Lower lobe of right lung (tissue), 2 donors: ENCODE measurements around the gene GJC1. TPM values are rescaled to one million over a fixed set of nuclear protein-coding genes. Genes with fewer than 3 reads are reported as not detected.

ENCODE experiments used
- ATAC-seq, 2 donors: fragments of 200-7000 bp; cut with Tn5 transposase; one replicate each; pipeline ENCODE4 v1.9.1; 2020 to 2022; ENCODE audit warnings: mild to moderate bottlenecking in 2 of 2, moderate library complexity in 2 of 2
- DNase-seq: peaks from one replicate; pipeline ENCODE4 v3.0.0-alpha.2; 2020
- H3K27ac ChIP-seq: fragments of 200-600 bp; one replicate; pipeline ENCODE4 v1.8.0; 2022
- H3K27me3 ChIP-seq: fragments of 200-600 bp; one replicate; pipeline ENCODE4 v1.8.0; 2022; ENCODE audit warnings: low read depth
- H3K36me3 ChIP-seq: fragments of 200-600 bp; one replicate; pipeline ENCODE4 v1.8.0; 2022; ENCODE audit warnings: mild to moderate bottlenecking
- H3K4me1 ChIP-seq: fragments of 200-600 bp; one replicate; pipeline ENCODE4 v1.8.0; 2022
- H3K4me3 ChIP-seq: fragments of 200-600 bp; one replicate; pipeline ENCODE4 v1.8.0; 2022; ENCODE audit warnings: mild to moderate bottlenecking
- H3K9me3 ChIP-seq: fragments of 200-600 bp; one replicate; pipeline ENCODE4 v1.8.0; 2022
- CTCF ChIP-seq: fragments of 200-600 bp; IDR thresholded peaks from one replicate; pipeline ENCODE4 v1.8.0; 2022; ENCODE audit warnings: antibody characterized with exemption, mild to moderate bottlenecking
- intact Hi-C: fragments of 100-400 bp; cut with DNase I; formaldehyde crosslinking; loops from one replicate; pipeline ENCODE4 v1.11.0; 2022
- total RNA-seq: library from RNA; stranded (reverse); fragmentation: NEBNext Ultra II Directional; extraction: Animal tissue kit (Norgen Biotek cat#: 25700); gene quantifications from one replicate; pipeline ENCODE4 v1.2.1, GENCODE V29; 2021
- donor health status: DM: no; HTN: yes; CAD: no; lungs with severe emphysema.

The GJC1 gene
- total RNA-seq, 1 donor from 2014 or later, result 18.4 TPM

DNA sequence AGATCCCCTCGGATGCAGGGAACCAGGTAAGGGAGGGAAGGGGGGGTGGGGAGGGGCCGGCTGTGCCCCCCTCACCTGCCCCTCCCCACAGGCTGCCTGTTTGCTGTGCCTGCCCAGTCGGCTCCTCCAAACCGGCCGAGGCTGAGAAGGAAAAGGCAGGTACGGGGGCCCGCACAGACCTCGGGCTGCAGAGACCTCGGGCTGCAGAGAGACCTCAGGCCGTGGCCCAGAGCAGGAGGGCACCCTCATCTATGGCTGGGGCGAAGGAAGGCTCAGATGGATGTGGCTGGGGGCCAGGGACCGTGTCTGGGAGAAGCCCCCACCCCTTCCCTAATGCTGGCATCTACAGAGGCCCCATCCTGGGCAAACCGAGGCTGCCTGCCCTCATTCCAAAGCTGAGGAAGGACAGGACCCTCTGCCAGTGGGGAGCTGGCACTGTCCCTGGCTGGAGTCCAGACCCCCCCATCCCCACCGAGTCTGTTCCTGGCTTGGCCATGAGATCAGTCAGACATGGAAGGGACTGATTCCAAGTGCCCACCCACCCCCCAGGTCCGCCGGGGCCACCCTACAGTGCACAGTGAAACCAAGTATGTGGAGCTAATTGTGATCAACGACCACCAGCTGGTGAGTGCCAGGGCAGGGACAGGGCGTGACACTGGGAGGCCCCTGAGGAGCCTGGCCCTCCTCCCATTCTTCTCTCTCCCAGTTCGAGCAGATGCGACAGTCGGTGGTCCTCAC, 57.6 kb downstream of the GJC1 start:
- no peak overlapping the region for H3K27ac ChIP-seq
- no peaks in the 10 kb centered on the region for H3K36me3 ChIP-seq
- H3K4me1 ChIP-seq, result peaks cover 16% of the 10 kb centered on the region
- peaks cover 43% of the 10 kb centered on the region for H3K27me3 ChIP-seq
- ATAC-seq, result no peak
- no peak for TF ChIP-seq CTCF
- H3K9me3 ChIP-seq, result no peaks in the 10 kb centered on the region
- no peak for DNase-seq
- no peak overlapping the region for H3K4me3 ChIP-seq
- intact Hi-C loops, result no loop called here

DNA sequence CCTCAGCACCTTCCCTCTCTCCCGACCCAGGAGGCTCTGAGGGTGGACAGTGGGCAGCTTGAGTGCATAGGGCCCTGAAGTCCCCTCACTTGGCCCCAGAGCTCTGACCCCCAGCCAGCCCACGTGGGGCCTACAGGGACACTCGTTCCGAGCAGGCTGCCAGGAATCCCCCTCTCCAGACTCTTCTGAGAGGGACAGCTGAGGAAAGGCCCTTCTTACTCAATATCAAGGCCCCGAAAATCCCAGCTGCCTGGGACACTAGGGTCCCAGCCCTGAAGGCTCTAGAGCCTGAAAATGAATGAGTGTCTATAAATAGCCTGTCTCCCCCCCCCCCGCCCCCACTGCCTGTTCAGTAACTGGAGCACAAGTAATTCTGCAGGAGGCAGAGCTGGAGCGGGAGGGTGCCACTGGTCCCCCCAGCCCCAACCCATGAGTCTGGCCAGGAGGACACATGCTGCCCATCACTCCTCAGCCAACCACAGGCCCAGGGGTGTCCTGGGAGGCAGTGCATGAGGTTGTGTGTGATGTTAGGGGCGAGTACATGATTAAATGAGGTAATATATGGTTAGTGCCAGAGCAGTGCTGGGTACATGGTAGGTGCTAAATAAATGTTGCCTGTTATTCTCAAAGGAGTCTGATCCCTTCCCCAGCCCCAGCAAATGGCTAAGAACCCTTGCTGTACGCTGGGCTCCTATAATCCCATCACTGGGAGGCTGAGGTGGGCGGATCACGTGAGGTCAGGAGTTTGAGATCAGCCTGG, 59.7 kb downstream of the GJC1 start:
- intact Hi-C loops, result no loop called here

GRCh38 chr17:44769647-44770084, 60.4 kb downstream of the GJC1 start:
- H3K36me3 ChIP-seq, result no peaks in the 10 kb centered on the region
- no peak overlapping the region for H3K4me3 ChIP-seq
- DNase-seq (no peak), ATAC-seq (no peak)
- H3K27ac ChIP-seq, result no peak overlapping the region
- TF ChIP-seq CTCF, result no peak
- intact Hi-C loops, result no loop called here
- H3K27me3 ChIP-seq, result peaks cover 44% of the 10 kb centered on the region
- H3K4me1 ChIP-seq, result peaks cover 2% of the 10 kb centered on the region
- H3K9me3 ChIP-seq, result no peaks in the 10 kb centered on the region

More for the DNA sequence above, 59.7 kb downstream of the GJC1 start:
- H3K4me1 ChIP-seq, result peaks cover 9% of the 10 kb centered on the region
- no peak overlapping the region for H3K27ac ChIP-seq
- H3K27me3 ChIP-seq, result peaks cover 44% of the 10 kb centered on the region
- ATAC-seq (no peak), DNase-seq (no peak)
- H3K9me3 ChIP-seq, result no peaks in the 10 kb centered on the region
- no peaks in the 10 kb centered on the region for H3K36me3 ChIP-seq
- no peak overlapping the region for H3K4me3 ChIP-seq
- no peak for TF ChIP-seq CTCF

DNA sequence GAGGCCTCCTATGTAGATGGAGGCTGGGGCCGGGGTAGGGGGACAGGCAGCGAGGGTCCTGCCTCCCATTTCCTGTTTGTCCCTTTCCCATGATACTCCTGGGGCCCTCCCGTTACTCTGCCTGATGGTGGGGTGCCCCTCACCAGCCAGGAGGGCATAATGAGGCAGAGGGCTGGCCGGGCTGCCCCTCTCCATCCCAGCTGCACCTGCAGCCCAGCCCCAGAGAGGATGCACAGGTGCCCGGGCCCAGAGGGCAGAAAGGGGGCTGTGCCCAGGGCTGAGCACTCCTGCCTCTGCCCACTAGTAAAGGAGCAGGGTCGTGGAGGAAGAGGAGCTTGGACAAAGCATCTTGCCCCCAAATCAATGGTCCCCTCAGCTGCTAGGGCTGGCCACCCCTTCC, 60.9 kb downstream of the GJC1 start:
- ATAC-seq, result no peak
- peaks cover 41% of the 10 kb centered on the region for H3K27me3 ChIP-seq
- TF ChIP-seq CTCF, result no peak
- intact Hi-C loops, result no loop called here
- no peaks in the 10 kb centered on the region for H3K9me3 ChIP-seq
- H3K4me3 ChIP-seq, result no peak overlapping the region
- no peak for DNase-seq
- no peaks in the 10 kb centered on the region for H3K4me1 ChIP-seq
- H3K27ac ChIP-seq, result no peak overlapping the region
- H3K36me3 ChIP-seq, result no peaks in the 10 kb centered on the region

- no peaks in the 10 kb centered on the region for H3K4me1 ChIP-seq
- H3K9me3 ChIP-seq, result no peaks in the 10 kb centered on the region
- peaks cover 37% of the 10 kb centered on the region for H3K27me3 ChIP-seq
- H3K27ac ChIP-seq, result no peak overlapping the region
- intact Hi-C loops, result no loop called here
- TF ChIP-seq CTCF, result no peak
- no peak overlapping the region for H3K4me3 ChIP-seq
- ATAC-seq (no peak), DNase-seq (no peak)
- no peaks in the 10 kb centered on the region for H3K36me3 ChIP-seq
Measured at GRCh38 chr17:44768505-44769142, 61.5 kb downstream of the GJC1 start.
